Colonic mucosa (tissue), 4 donors: ENCODE results near the gene ARFGEF3. TPM values are rescaled to one million over a fixed set of nuclear protein-coding genes. Genes with fewer than 3 reads are reported as not detected.

Source experiments
- DNase-seq: peaks from one replicate; pipeline ENCODE4 v3.0.0-alpha.2; 2020
- H3K27ac ChIP-seq: fragments of 200-600 bp; one replicate; pipeline ENCODE4 v1.8.0; 2021
- H3K27me3 ChIP-seq: fragments of 200-600 bp; one replicate; pipeline ENCODE4 v1.8.0; 2021
- H3K36me3 ChIP-seq: fragments of 200-600 bp; one replicate; pipeline ENCODE4 v1.8.0; 2021
- H3K4me1 ChIP-seq: fragments of 200-600 bp; one replicate; pipeline ENCODE4 v1.8.0; 2021; ENCODE audit warnings: mild to moderate bottlenecking
- H3K4me3 ChIP-seq: fragments of 200-600 bp; one replicate; pipeline ENCODE4 v1.8.0; 2021
- H3K9ac ChIP-seq, 2 donors: one replicate each; pipeline ENCODE4 v1.7.0; 2013; ENCODE audit warnings: control low read depth in 2 of 2, low read depth in 2 of 2, low read length in 2 of 2
- H3K9me3 ChIP-seq: fragments of 200-600 bp; one replicate; pipeline ENCODE4 v1.8.0; 2021
- intact Hi-C: fragments of 100-400 bp; cut with DNase I; formaldehyde crosslinking; loops from one replicate; pipeline ENCODE4 v1.14.1; 2022
- total RNA-seq, 2 donors: library from RNA; stranded (reverse); fragmentation: NEBNext Ultra II Directional in 1 of 2; extraction: Animal tissue kit (Norgen Biotek cat#: 25700) in 1 of 2; gene quantifications; one replicate each; pipeline ENCODE4 v1.2.1, GENCODE V29; 2021
- TF ChIP-seq, protein P1 (sequence below): fragments of 200-600 bp; IDR thresholded peaks from one replicate; pipeline ENCODE4 v1.8.0; 2022; ENCODE audit warnings: antibody characterized with exemption, mild to moderate bottlenecking
- donor health status: healthy.
- donor health status: DM: no; HTN: no; CAD: no.
- donor health status: DM: no; HTN: no; CAD: no.

Gene ARFGEF3
- total RNA-seq, 2 donors from 2014 or later, result 22.2 to 23.8 TPM

DNA sequence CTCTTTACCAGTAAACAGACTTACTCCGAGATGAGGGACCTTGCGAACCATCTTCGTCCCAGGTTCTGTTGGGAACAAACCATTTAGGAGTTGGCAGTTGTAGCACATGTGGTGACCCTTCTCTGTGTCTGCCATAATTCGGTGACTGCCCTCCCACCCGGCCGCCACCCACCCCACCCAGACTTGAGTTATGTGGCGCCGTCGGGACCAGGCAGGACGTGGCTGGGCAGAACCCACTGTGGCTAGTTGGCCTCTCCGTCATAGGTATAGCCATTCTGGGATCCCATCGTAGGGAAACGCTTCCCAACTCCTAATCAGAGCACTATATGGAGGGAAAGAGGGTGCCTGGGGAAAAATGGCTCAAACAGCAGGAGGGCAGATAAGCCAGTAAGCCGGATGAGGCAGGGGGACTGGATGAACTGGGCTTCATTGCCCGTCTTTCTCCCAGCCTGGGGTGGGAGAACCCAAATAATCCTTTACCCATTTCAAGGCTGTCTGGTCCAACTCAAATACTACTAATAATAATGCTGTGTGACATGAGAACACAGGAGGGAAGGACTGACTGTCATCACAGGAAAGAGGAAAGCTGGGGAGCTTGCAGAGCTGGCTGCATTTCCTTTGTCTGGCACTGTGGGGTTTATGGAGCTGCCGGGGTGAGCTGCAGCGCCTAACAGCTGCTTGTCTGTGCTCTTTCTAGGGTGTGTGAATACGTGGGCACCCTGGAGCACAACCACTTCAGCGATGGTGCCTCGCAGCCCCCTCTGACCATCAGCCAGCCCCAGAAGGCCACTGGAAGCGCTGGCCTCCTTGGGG lies 129.5 kb downstream of the ARFGEF3 start:
- no peak overlapping the region for H3K27ac ChIP-seq
- intact Hi-C loops, result no loop called here
- no peaks in the 10 kb centered on the region for H3K27me3 ChIP-seq
- H3K4me3 ChIP-seq, result no peak overlapping the region
- H3K4me1 ChIP-seq, result no peaks in the 10 kb centered on the region
- no peak for DNase-seq
- H3K9ac ChIP-seq, result no peak overlapping the region
- H3K36me3 ChIP-seq, result no peaks in the 10 kb centered on the region
- H3K9me3 ChIP-seq, result no peaks in the 10 kb centered on the region
- TF ChIP-seq, protein P1, sequence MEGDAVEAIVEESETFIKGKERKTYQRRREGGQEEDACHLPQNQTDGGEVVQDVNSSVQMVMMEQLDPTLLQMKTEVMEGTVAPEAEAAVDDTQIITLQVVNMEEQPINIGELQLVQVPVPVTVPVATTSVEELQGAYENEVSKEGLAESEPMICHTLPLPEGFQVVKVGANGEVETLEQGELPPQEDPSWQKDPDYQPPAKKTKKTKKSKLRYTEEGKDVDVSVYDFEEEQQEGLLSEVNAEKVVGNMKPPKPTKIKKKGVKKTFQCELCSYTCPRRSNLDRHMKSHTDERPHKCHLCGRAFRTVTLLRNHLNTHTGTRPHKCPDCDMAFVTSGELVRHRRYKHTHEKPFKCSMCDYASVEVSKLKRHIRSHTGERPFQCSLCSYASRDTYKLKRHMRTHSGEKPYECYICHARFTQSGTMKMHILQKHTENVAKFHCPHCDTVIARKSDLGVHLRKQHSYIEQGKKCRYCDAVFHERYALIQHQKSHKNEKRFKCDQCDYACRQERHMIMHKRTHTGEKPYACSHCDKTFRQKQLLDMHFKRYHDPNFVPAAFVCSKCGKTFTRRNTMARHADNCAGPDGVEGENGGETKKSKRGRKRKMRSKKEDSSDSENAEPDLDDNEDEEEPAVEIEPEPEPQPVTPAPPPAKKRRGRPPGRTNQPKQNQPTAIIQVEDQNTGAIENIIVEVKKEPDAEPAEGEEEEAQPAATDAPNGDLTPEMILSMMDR, result no peak

DNA sequence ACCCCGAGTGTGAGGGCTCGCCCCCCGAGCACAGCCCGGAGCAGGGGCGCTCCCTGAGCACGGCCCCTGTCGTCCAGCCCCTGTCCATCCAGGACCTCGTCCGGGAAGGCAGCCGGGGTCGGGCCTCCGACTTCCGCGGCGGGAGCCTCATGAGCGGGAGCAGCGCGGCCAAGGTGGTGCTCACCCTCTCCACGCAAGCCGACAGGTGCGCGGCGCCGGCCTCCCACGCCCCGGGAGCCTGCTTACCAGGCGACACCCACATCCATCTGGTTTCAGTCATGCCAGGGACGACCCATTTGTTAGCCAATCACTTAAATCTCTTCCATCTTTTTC lies 130.1 kb downstream of the ARFGEF3 start:
- TF ChIP-seq, protein P1, result no peak
- no peaks in the 10 kb centered on the region for H3K36me3 ChIP-seq
- H3K27ac ChIP-seq, result no peak overlapping the region
- no peak for DNase-seq
- no peaks in the 10 kb centered on the region for H3K27me3 ChIP-seq
- H3K9me3 ChIP-seq, result no peaks in the 10 kb centered on the region
- intact Hi-C loops, result no loop called here
- H3K4me3 ChIP-seq, result no peak overlapping the region
- no peak overlapping the region for H3K9ac ChIP-seq
- no peaks in the 10 kb centered on the region for H3K4me1 ChIP-seq

DNA sequence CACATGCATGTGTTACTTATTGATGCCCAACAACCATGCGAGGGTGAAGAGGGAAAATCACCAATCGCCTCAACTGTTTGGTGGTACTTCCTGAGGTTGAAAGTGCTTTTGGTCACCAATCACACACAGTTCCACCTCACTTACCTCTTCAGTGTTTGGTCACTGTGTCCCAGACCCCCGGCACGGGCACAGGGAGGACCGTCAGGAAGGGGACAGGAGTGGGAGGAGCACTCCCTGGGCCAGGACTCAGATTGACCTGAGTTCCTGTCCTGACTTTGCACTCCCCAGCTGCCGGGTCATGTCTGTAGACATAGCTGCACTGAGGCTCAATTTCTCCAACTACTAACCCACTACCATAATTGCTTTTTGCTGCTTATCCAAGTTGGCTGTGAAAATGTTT lies 130.7 kb downstream of the ARFGEF3 start:
- Histone ChIP-seq H3K27ac (no peak overlapping the region), H3K4me3 (no peak overlapping the region), H3K36me3 (no peaks in the 10 kb centered on the region), H3K9ac (no peak overlapping the region), H3K27me3 (no peaks in the 10 kb centered on the region), H3K4me1 (no peaks in the 10 kb centered on the region), H3K9me3 (no peaks in the 10 kb centered on the region)
- DNase-seq, result no peak
- TF ChIP-seq, protein P1, result no peak
- intact Hi-C loops, result no loop called here

DNA sequence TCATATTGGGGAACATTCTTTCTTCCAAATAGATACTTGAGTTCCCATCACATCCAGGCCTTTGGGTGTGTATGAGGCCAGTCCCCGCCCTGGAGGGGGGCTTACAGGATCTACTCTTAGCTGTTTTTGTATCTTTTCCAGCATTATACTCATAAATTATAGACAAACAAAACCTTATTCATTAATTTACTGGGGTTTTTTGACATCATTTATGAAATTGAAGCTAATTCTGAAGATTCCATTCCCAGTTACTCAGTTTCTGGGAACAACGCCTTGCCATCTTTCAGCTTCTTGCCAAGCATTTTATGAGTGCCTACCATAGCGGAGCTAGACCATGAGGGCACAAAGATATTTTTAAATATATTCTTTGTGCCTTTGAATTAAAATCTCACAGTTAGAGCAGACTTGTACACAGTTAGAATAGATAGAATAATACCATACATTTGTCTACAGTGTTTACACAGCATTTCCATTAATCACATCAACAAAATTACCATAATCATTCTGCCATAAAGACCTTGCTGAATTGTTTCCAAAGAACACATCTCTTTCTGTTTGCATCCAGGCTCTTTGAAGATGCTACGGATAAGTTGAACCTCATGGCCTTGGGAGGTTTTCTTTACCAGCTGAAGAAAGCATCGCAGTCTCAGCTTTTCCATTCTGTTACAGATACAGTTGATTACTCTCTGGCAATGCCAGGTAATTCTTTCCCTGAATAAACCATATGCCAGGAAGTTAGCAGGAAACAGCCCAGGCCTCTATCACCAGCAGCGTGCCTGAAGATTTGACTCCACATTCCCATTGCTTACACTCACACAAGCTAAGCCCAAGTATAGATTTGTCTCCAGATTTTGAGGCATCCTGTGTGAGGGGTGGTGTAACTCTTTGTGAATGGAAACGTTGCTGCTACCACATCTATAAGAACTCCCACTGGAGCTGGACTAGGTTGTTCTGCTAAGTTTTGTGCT lies 132.0 kb downstream of the ARFGEF3 start:
- no peak for DNase-seq
- Histone ChIP-seq H3K27me3 (no peaks in the 10 kb centered on the region), H3K9me3 (no peaks in the 10 kb centered on the region), H3K36me3 (no peaks in the 10 kb centered on the region), H3K4me1 (no peaks in the 10 kb centered on the region), H3K27ac (no peak overlapping the region), H3K4me3 (no peak overlapping the region), H3K9ac (no peak overlapping the region)
- TF ChIP-seq, protein P1, result no peak
- intact Hi-C loops, result no loop called here

DNA sequence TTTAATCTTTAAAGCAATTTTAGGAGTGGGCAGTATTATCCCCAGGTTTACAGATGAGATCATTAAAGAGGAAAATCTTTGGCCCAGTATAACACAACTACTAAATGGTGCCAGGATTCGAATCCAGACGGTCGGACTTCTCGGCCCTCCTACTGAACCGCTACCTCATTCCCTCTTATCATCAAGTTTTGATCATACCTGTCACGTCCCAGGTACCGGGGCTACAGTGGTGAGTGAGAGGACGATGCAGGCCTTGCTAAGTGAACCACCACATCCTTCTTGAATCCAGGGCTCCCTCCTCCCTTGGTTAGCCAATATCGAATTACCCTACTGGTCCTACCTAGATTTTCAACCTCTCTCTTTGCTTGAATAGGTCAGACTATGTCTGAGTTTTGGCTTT lies 134.6 kb downstream of the ARFGEF3 start:
- DNase-seq, result no peak
- Histone ChIP-seq H3K9ac (no peak overlapping the region), H3K4me3 (no peak overlapping the region), H3K27me3 (no peaks in the 10 kb centered on the region), H3K27ac (no peak overlapping the region), H3K9me3 (no peaks in the 10 kb centered on the region), H3K4me1 (no peaks in the 10 kb centered on the region), H3K36me3 (no peaks in the 10 kb centered on the region)
- intact Hi-C loops, result no loop called here
- TF ChIP-seq, protein P1, result no peak
